Measurements from ENCODE around the gene CAMSAP3.

DNA sequence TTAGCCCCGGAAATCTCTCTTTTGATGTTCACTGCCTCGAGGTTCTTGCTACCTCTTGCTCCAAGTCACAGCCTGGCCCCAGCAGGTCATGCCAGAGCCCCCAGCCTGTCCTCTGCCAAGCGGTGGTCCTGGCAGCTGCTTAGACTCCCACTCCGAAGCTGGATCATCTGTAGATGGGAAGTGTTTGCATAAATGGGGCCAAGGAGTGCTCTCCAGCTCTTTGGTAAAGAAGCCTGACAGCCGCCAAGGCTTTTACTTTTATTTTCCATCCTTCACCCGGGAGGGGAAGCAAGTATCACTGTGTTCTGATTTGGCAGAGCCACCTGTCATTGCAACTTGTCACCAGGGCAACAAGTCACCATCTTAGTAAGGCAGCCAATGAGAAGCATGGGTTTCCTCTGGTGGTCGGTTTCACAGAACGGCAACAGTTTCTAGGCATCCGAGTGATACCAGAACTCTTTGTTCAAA, 62.6 kb downstream of the CAMSAP3 start:
- TF ChIP-seq, protein P1, sequence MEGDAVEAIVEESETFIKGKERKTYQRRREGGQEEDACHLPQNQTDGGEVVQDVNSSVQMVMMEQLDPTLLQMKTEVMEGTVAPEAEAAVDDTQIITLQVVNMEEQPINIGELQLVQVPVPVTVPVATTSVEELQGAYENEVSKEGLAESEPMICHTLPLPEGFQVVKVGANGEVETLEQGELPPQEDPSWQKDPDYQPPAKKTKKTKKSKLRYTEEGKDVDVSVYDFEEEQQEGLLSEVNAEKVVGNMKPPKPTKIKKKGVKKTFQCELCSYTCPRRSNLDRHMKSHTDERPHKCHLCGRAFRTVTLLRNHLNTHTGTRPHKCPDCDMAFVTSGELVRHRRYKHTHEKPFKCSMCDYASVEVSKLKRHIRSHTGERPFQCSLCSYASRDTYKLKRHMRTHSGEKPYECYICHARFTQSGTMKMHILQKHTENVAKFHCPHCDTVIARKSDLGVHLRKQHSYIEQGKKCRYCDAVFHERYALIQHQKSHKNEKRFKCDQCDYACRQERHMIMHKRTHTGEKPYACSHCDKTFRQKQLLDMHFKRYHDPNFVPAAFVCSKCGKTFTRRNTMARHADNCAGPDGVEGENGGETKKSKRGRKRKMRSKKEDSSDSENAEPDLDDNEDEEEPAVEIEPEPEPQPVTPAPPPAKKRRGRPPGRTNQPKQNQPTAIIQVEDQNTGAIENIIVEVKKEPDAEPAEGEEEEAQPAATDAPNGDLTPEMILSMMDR (IDR thresholded peaks at IDR 0.05; ENCODE audit: poor library complexity) = no peak
- no peak for TF ChIP-seq EZH2 (IDR thresholded peaks at IDR 0.05; ENCODE audit: borderline replicate concordance)

Data from hepatocyte (in vitro differentiated cells).